ENCODE data around the gene TMEM245. TPM values are rescaled to one million over a fixed set of nuclear protein-coding genes. Genes with fewer than 3 reads are reported as not detected.

Gene TMEM245
- 24.0 and 25.8 TPM in 2 replicates for total RNA-seq

- peak within 1 kb of the TSS; percentile 83 for H3K27ac Mint-ChIP-seq
- H3K4me1 Mint-ChIP-seq (ENCODE audit: low read depth) = peaks cover 36% of the 10 kb centered on the region
- H3K9me3 Mint-ChIP-seq = no peaks in the 10 kb centered on the region
- peak; percentile 93 for DNase-seq (ENCODE audit: low spot score)
- peak within 1 kb of the TSS; percentile 84 for H3K4me3 Mint-ChIP-seq (ENCODE audit: low read depth)
- intact Hi-C loops (cut with micrococcal nuclease) = loop anchor here (1.0 to 10.0 kb wide), 7 partner anchors 9 to 1835 kb away; partner anchors contain the start of genes ABITRAM, CTNNAL1, ELP1 and RAD23B
- H3K27me3 Mint-ChIP-seq (ENCODE audit: low read depth) = no peaks in the 10 kb centered on the region
- peaks cover 31% of the 10 kb centered on the region for H3K36me3 Mint-ChIP-seq (ENCODE audit: low read depth)
These were observed at the start of gene TMEM245 for GRCh38 chr9:109119439-109120203. TSS of gene TMEM245 (minus strand) at chr9:109119947. CDS start at chr9:109119913, 34 bp downstream.

GRCh38 chr9:109168170-109168569 lies 48.4 kb upstream of the TMEM245 start:
- DNase-seq (ENCODE audit: low spot score) = no peak
- peaks cover 68% of the 10 kb centered on the region for H3K27me3 Mint-ChIP-seq (ENCODE audit: low read depth)
- peaks cover 14% of the 10 kb centered on the region for H3K4me1 Mint-ChIP-seq (ENCODE audit: low read depth)
- no peak overlapping the region for H3K27ac Mint-ChIP-seq
- H3K36me3 Mint-ChIP-seq (ENCODE audit: low read depth) = peaks cover 4% of the 10 kb centered on the region
- intact Hi-C loops (cut with micrococcal nuclease) = no loop called here
- no peak overlapping the region for H3K4me3 Mint-ChIP-seq (ENCODE audit: low read depth)
- H3K9me3 Mint-ChIP-seq = peaks cover 11% of the 10 kb centered on the region

- no peak for DNase-seq (ENCODE audit: low spot score)
- Mint-ChIP-seq H3K27me3 (ENCODE audit: low read depth) (peaks cover 68% of the 10 kb centered on the region), H3K4me3 (ENCODE audit: low read depth) (no peak overlapping the region), H3K9me3 (peaks cover 11% of the 10 kb centered on the region), H3K27ac (no peak overlapping the region), H3K4me1 (ENCODE audit: low read depth) (peaks cover 14% of the 10 kb centered on the region), H3K36me3 (ENCODE audit: low read depth) (peaks cover 4% of the 10 kb centered on the region)
- intact Hi-C loops (cut with micrococcal nuclease) = no loop called here
These were observed 48.0 kb upstream of the TMEM245 start for GRCh38 chr9:109167716-109168115.

GRCh38 chr9:109166771-109167601 lies 47.2 kb upstream of the TMEM245 start, which contains the start of gene FRRS1L:
TSS of gene FRRS1L (minus strand) at chr9:109167249. CDS start at chr9:109167138, 111 bp downstream.
- Mint-ChIP-seq H3K9me3 (peaks cover 11% of the 10 kb centered on the region), H3K36me3 (ENCODE audit: low read depth) (peaks cover 4% of the 10 kb centered on the region), H3K4me1 (ENCODE audit: low read depth) (peaks cover 13% of the 10 kb centered on the region), H3K4me3 (ENCODE audit: low read depth) (no peak within 1 kb of the TSS), H3K27me3 (ENCODE audit: low read depth) (peaks cover 66% of the 10 kb centered on the region), H3K27ac (no peak within 1 kb of the TSS)
- no peak for DNase-seq (ENCODE audit: low spot score)
- intact Hi-C loops (cut with micrococcal nuclease) = no loop called here

GRCh38 chr9:109166171-109166770 lies 46.5 kb upstream of the TMEM245 start:
- Mint-ChIP-seq H3K9me3 (peaks cover 11% of the 10 kb centered on the region), H3K36me3 (ENCODE audit: low read depth) (peaks cover 4% of the 10 kb centered on the region), H3K27ac (no peak overlapping the region), H3K4me3 (ENCODE audit: low read depth) (no peak overlapping the region), H3K4me1 (ENCODE audit: low read depth) (peaks cover 9% of the 10 kb centered on the region), H3K27me3 (ENCODE audit: low read depth) (peaks cover 67% of the 10 kb centered on the region)
- no peak for DNase-seq (ENCODE audit: low spot score)
- intact Hi-C loops (cut with micrococcal nuclease) = no loop called here

- peaks cover 4% of the 10 kb centered on the region for H3K36me3 Mint-ChIP-seq (ENCODE audit: low read depth)
- H3K4me3 Mint-ChIP-seq (ENCODE audit: low read depth) = no peak overlapping the region
- H3K27ac Mint-ChIP-seq = no peak overlapping the region
- H3K27me3 Mint-ChIP-seq (ENCODE audit: low read depth) = peaks cover 60% of the 10 kb centered on the region
- no peak for DNase-seq (ENCODE audit: low spot score)
- H3K9me3 Mint-ChIP-seq = peaks cover 11% of the 10 kb centered on the region
- peaks cover 9% of the 10 kb centered on the region for H3K4me1 Mint-ChIP-seq (ENCODE audit: low read depth)
- intact Hi-C loops (cut with micrococcal nuclease) = no loop called here
These were observed 44.3 kb upstream of the TMEM245 start for GRCh38 chr9:109164042-109164441.

GRCh38 chr9:109163194-109163593 lies 43.4 kb upstream of the TMEM245 start:
- peaks cover 8% of the 10 kb centered on the region for H3K4me1 Mint-ChIP-seq (ENCODE audit: low read depth)
- no peak for DNase-seq (ENCODE audit: low spot score)
- no peak overlapping the region for H3K27ac Mint-ChIP-seq
- H3K36me3 Mint-ChIP-seq (ENCODE audit: low read depth) = peaks cover 4% of the 10 kb centered on the region
- H3K9me3 Mint-ChIP-seq = peaks cover 11% of the 10 kb centered on the region
- intact Hi-C loops (cut with micrococcal nuclease) = no loop called here
- H3K4me3 Mint-ChIP-seq (ENCODE audit: low read depth) = no peak overlapping the region
- H3K27me3 Mint-ChIP-seq (ENCODE audit: low read depth) = peaks cover 59% of the 10 kb centered on the region

GRCh38 chr9:109162677-109163076 lies 42.9 kb upstream of the TMEM245 start:
- no peak overlapping the region for H3K4me3 Mint-ChIP-seq (ENCODE audit: low read depth)
- H3K27me3 Mint-ChIP-seq (ENCODE audit: low read depth) = peaks cover 58% of the 10 kb centered on the region
- intact Hi-C loops (cut with micrococcal nuclease) = no loop called here
- DNase-seq (ENCODE audit: low spot score) = no peak
- H3K4me1 Mint-ChIP-seq (ENCODE audit: low read depth) = peaks cover 7% of the 10 kb centered on the region
- peaks cover 11% of the 10 kb centered on the region for H3K9me3 Mint-ChIP-seq
- peaks cover 4% of the 10 kb centered on the region for H3K36me3 Mint-ChIP-seq (ENCODE audit: low read depth)
- no peak overlapping the region for H3K27ac Mint-ChIP-seq

GRCh38 chr9:109161471-109161870 lies 41.7 kb upstream of the TMEM245 start:
- intact Hi-C loops (cut with micrococcal nuclease) = no loop called here
- Mint-ChIP-seq H3K27me3 (ENCODE audit: low read depth) (peaks cover 52% of the 10 kb centered on the region), H3K9me3 (peaks cover 11% of the 10 kb centered on the region), H3K36me3 (ENCODE audit: low read depth) (peaks cover 4% of the 10 kb centered on the region), H3K4me1 (ENCODE audit: low read depth) (peaks cover 4% of the 10 kb centered on the region), H3K27ac (no peak overlapping the region), H3K4me3 (ENCODE audit: low read depth) (no peak overlapping the region)
- no peak for DNase-seq (ENCODE audit: low spot score)

- Mint-ChIP-seq H3K36me3 (ENCODE audit: low read depth) (no peaks in the 10 kb centered on the region), H3K4me1 (ENCODE audit: low read depth) (peaks cover 4% of the 10 kb centered on the region), H3K9me3 (peaks cover 3% of the 10 kb centered on the region), H3K27me3 (ENCODE audit: low read depth) (peaks cover 38% of the 10 kb centered on the region), H3K27ac (no peak overlapping the region), H3K4me3 (ENCODE audit: low read depth) (no peak overlapping the region)
- intact Hi-C loops (cut with micrococcal nuclease) = no loop called here
- DNase-seq (ENCODE audit: low spot score) = no peak
These were observed 39.8 kb upstream of the TMEM245 start for GRCh38 chr9:109159583-109159982.

GRCh38 chr9:109158651-109159050 lies 38.9 kb upstream of the TMEM245 start:
- Mint-ChIP-seq H3K4me1 (ENCODE audit: low read depth) (no peaks in the 10 kb centered on the region), H3K4me3 (ENCODE audit: low read depth) (no peak overlapping the region), H3K27me3 (ENCODE audit: low read depth) (peaks cover 38% of the 10 kb centered on the region), H3K36me3 (ENCODE audit: low read depth) (no peaks in the 10 kb centered on the region), H3K9me3 (peaks cover 13% of the 10 kb centered on the region), H3K27ac (no peak overlapping the region)
- intact Hi-C loops (cut with micrococcal nuclease) = no loop called here
- DNase-seq (ENCODE audit: low spot score) = no peak

GRCh38 chr9:109156708-109157107 lies 37.0 kb upstream of the TMEM245 start:
- Mint-ChIP-seq H3K27ac (no peak overlapping the region), H3K4me3 (ENCODE audit: low read depth) (no peak overlapping the region), H3K9me3 (peaks cover 16% of the 10 kb centered on the region), H3K4me1 (ENCODE audit: low read depth) (no peaks in the 10 kb centered on the region), H3K27me3 (ENCODE audit: low read depth) (peaks cover 26% of the 10 kb centered on the region), H3K36me3 (ENCODE audit: low read depth) (no peaks in the 10 kb centered on the region)
- intact Hi-C loops (cut with micrococcal nuclease) = no loop called here
- DNase-seq (ENCODE audit: low spot score) = no peak

All from activated T-helper 2 cell treated with anti-CD3 and anti-CD28 coated beads, Interferon-gamma antibody, Interleukin-2, Interleukin-4, amounts not matched to agents 10 μg/mL and 5 μg/mL and 100 μg/mL, durations not matched to agents 14 hours and 24 hours and 36 hours (primary cell).